Stimulated activated naive CD8-positive, alpha-beta T cell treated with anti-CD3 and anti-CD28 coated beads, Interleukin-15, Interleukin-2, amounts not matched to agents 100 ng/mL and 50 ng/mL, for 24 hours (primary cell): ENCODE measurements around the gene PACRG.

ENCODE experiments used
- H3K27ac Mint-ChIP-seq: one replicate; pipeline ENCODE4 v1.8.0; 2021; ENCODE audit warnings: mild to moderate bottlenecking, mixed read lengths
- H3K27me3 Mint-ChIP-seq: one replicate; pipeline ENCODE4 v1.8.0; 2021; ENCODE audit warnings: mixed read lengths
- H3K36me3 Mint-ChIP-seq: one replicate; pipeline ENCODE4 v1.8.0; 2021; ENCODE audit warnings: low read depth, mixed read lengths
- H3K4me1 Mint-ChIP-seq: one replicate; pipeline ENCODE4 v1.8.0; 2021; ENCODE audit warnings: low read depth, mixed read lengths
- H3K4me3 Mint-ChIP-seq: one replicate; pipeline ENCODE4 v1.8.0; 2021; ENCODE audit warnings: mild to moderate bottlenecking, mixed read lengths
- H3K9me3 Mint-ChIP-seq: one replicate; pipeline ENCODE4 v1.8.0; 2021; ENCODE audit warnings: mixed read lengths

Gene PACRG

DNA sequence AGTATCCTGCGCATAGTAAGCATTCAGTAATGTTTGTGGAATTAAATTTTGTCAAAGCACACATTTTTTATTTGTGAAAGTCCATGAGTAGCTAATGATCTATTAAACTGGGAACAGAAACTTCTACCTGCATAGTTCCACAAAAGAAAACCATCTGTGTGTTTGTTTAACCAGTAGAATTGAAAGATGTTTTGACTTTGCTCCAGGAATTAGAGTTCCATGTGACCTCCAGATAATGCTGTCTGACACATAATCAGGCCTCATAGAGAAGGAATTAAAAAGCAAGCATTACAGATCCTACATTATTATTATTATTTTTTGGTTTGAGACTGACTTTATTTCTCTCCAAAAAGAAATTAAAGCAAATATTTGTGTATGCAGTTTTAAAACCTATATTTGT is 126.5 kb downstream of the PACRG start:
- Mint-ChIP-seq H3K36me3 (no peaks in the 10 kb centered on the region), H3K4me1 (no peaks in the 10 kb centered on the region), H3K27ac (no peak overlapping the region), H3K27me3 (peaks cover 5% of the 10 kb centered on the region), H3K9me3 (peaks cover 4% of the 10 kb centered on the region), H3K4me3 (no peak overlapping the region)

DNA sequence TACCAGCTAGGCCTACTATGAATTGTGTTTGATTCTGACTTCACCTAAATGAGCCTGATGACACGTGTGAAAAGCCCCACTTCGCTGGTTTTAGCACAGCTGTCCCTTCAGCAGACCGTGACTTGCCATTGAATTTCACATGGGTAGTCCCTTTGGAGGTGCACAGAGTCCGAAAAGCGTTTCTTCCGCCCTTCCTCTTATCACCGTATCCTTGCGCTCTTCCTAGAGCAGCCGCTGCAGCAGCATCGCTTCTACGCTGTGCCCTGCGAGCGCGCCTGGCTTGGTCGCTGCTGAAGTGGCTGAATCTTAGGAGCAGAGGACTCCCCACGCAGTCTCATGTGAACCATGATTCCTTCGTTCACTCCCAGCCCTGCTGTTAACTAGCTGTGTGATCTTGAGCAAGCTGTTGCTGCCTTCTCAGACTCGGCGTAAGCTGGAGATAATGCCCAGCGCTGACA is 127.0 kb downstream of the PACRG start:
- no peaks in the 10 kb centered on the region for H3K36me3 Mint-ChIP-seq
- H3K4me1 Mint-ChIP-seq = no peaks in the 10 kb centered on the region
- H3K4me3 Mint-ChIP-seq = no peak overlapping the region
- peaks cover 5% of the 10 kb centered on the region for H3K27me3 Mint-ChIP-seq
- H3K9me3 Mint-ChIP-seq = peaks cover 4% of the 10 kb centered on the region
- H3K27ac Mint-ChIP-seq = no peak overlapping the region

GRCh38 chr6:162856885-162857284 is 129.1 kb downstream of the PACRG start:
- Mint-ChIP-seq H3K4me3 (no peak overlapping the region), H3K27ac (no peak overlapping the region), H3K9me3 (peaks cover 4% of the 10 kb centered on the region), H3K27me3 (peaks cover 5% of the 10 kb centered on the region), H3K4me1 (no peaks in the 10 kb centered on the region), H3K36me3 (no peaks in the 10 kb centered on the region)

GRCh38 chr6:162857326-162857725 is 129.6 kb downstream of the PACRG start:
- no peak overlapping the region for H3K27ac Mint-ChIP-seq
- H3K27me3 Mint-ChIP-seq = peaks cover 5% of the 10 kb centered on the region
- H3K4me1 Mint-ChIP-seq = no peaks in the 10 kb centered on the region
- peaks cover 4% of the 10 kb centered on the region for H3K9me3 Mint-ChIP-seq
- no peak overlapping the region for H3K4me3 Mint-ChIP-seq
- H3K36me3 Mint-ChIP-seq = no peaks in the 10 kb centered on the region

DNA sequence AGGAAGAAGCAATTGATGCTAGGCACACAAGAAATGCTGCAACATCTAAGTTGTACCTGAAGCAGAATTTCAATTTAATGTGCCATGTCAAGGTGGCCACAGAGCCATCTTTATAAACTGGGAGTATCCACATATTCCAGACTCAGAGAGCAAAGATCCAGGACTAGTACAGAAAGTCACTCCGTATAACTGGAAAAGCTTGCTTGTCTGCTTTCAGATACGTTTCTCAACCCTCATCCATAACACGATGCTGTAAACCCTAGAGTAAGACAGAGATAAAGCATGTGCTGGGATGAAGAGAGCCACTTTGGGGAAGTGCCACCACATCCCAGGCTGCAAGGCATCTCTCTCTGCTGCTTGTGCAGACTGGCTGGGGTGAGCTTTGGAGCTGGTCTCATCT is 134.7 kb downstream of the PACRG start:
- H3K9me3 Mint-ChIP-seq = peaks cover 4% of the 10 kb centered on the region
- H3K27me3 Mint-ChIP-seq = peaks cover 5% of the 10 kb centered on the region
- no peak overlapping the region for H3K27ac Mint-ChIP-seq
- H3K4me3 Mint-ChIP-seq = no peak overlapping the region
- no peaks in the 10 kb centered on the region for H3K36me3 Mint-ChIP-seq
- H3K4me1 Mint-ChIP-seq = no peaks in the 10 kb centered on the region

DNA sequence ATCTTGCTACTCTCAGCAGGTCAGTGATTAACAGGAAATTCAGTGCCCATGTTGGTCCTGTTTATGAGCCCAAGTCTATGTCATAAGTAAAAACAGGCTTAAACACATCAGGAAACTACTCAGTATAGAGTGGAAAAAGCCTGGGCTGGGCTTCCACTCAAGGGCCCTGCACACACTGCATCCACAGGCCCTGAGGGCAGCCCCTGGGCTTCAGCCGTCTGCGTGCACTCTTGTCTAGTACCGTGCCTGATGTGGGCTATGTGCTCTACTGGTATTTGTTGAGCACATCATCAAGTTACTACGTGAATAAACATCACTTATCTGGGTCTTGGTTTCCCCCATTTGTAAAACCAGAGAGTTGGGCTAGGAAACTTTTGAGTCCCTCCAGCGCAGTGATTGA is 135.2 kb downstream of the PACRG start:
- no peaks in the 10 kb centered on the region for H3K4me1 Mint-ChIP-seq
- peaks cover 4% of the 10 kb centered on the region for H3K27me3 Mint-ChIP-seq
- H3K27ac Mint-ChIP-seq = no peak overlapping the region
- no peaks in the 10 kb centered on the region for H3K36me3 Mint-ChIP-seq
- no peak overlapping the region for H3K4me3 Mint-ChIP-seq
- H3K9me3 Mint-ChIP-seq = peaks cover 4% of the 10 kb centered on the region

GRCh38 chr6:162863821-162864220 is 136.0 kb downstream of the PACRG start:
- no peaks in the 10 kb centered on the region for H3K27me3 Mint-ChIP-seq
- no peaks in the 10 kb centered on the region for H3K4me1 Mint-ChIP-seq
- H3K9me3 Mint-ChIP-seq = no peaks in the 10 kb centered on the region
- H3K36me3 Mint-ChIP-seq = no peaks in the 10 kb centered on the region
- H3K27ac Mint-ChIP-seq = no peak overlapping the region
- no peak overlapping the region for H3K4me3 Mint-ChIP-seq

GRCh38 chr6:162864911-162865310 is 137.1 kb downstream of the PACRG start:
- H3K36me3 Mint-ChIP-seq = no peaks in the 10 kb centered on the region
- no peak overlapping the region for H3K4me3 Mint-ChIP-seq
- no peaks in the 10 kb centered on the region for H3K9me3 Mint-ChIP-seq
- no peaks in the 10 kb centered on the region for H3K4me1 Mint-ChIP-seq
- H3K27me3 Mint-ChIP-seq = no peaks in the 10 kb centered on the region
- H3K27ac Mint-ChIP-seq = no peak overlapping the region

DNA sequence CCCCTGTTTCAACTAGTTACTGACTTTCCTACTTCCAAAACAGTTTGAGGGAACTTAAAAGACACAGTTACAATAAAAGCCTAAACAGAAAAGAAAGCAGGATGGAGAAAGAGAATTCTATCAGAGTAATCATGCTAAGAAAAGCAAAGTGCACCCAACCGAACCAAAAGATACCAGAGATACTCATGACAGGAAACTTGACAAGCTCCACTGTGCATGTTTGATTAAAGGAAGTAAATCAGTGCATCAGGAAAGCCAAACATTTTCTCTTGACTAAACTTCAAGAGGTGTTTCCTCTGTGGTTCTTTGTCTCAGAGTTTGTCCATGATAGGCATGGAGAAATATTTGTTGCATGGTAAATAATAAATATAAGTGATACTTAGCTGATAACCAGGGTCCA is 138.9 kb downstream of the PACRG start:
- H3K9me3 Mint-ChIP-seq = no peaks in the 10 kb centered on the region
- H3K4me1 Mint-ChIP-seq = no peaks in the 10 kb centered on the region
- no peak overlapping the region for H3K4me3 Mint-ChIP-seq
- H3K27ac Mint-ChIP-seq = no peak overlapping the region
- H3K27me3 Mint-ChIP-seq = no peaks in the 10 kb centered on the region
- H3K36me3 Mint-ChIP-seq = no peaks in the 10 kb centered on the region

DNA sequence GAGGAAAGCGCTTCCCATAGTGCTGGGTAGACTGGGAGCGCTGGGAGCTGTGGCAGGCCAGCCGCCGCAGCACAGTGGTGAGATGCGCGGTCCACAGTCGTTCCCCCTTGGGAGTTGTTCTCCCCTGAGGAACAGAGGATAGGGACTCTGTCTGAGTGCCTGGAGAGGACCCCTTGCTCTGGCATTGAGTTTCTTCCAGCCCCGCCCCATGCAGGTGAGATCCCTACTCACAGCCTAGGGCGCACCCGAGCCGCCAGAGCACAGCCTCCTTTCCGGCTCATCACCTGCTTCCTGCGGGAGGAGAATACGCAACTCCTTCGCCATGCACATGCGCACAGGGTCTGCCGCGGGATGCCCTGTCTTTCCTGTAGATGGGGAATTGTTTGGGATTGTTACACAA is 140.6 kb downstream of the PACRG start:
- no peaks in the 10 kb centered on the region for H3K4me1 Mint-ChIP-seq
- no peaks in the 10 kb centered on the region for H3K36me3 Mint-ChIP-seq
- H3K27ac Mint-ChIP-seq = no peak overlapping the region
- H3K9me3 Mint-ChIP-seq = no peaks in the 10 kb centered on the region
- no peak overlapping the region for H3K4me3 Mint-ChIP-seq
- no peaks in the 10 kb centered on the region for H3K27me3 Mint-ChIP-seq

DNA sequence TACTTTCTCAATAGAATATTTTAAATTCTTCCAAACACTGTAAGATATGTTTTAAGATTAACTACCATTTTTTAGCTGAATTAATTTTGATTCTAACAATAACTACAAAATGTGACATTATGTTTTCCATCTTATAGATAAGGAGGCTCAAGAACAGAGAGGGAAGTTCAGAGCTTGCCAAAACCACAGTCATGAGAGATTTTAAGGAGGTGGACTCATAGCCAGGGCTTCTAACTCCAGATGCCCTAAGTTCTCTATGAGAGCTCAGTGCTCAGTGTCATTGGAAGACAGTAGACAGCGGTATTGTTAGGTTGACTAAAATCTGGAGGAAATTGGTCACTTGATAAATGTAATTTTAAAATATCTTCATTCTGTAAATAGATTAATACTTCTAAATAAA is 144.2 kb downstream of the PACRG start:
- Mint-ChIP-seq H3K27me3 (no peaks in the 10 kb centered on the region), H3K36me3 (no peaks in the 10 kb centered on the region), H3K4me3 (no peak overlapping the region), H3K27ac (no peak overlapping the region), H3K4me1 (no peaks in the 10 kb centered on the region), H3K9me3 (no peaks in the 10 kb centered on the region)

GRCh38 chr6:162873537-162873936 is 145.8 kb downstream of the PACRG start:
- Mint-ChIP-seq H3K4me1 (no peaks in the 10 kb centered on the region), H3K9me3 (no peaks in the 10 kb centered on the region), H3K4me3 (no peak overlapping the region), H3K36me3 (no peaks in the 10 kb centered on the region), H3K27ac (no peak overlapping the region), H3K27me3 (no peaks in the 10 kb centered on the region)

GRCh38 chr6:162875070-162875469 is 147.3 kb downstream of the PACRG start:
- no peak overlapping the region for H3K4me3 Mint-ChIP-seq
- H3K27me3 Mint-ChIP-seq = no peaks in the 10 kb centered on the region
- H3K4me1 Mint-ChIP-seq = no peaks in the 10 kb centered on the region
- no peak overlapping the region for H3K27ac Mint-ChIP-seq
- H3K9me3 Mint-ChIP-seq = no peaks in the 10 kb centered on the region
- H3K36me3 Mint-ChIP-seq = no peaks in the 10 kb centered on the region

DNA sequence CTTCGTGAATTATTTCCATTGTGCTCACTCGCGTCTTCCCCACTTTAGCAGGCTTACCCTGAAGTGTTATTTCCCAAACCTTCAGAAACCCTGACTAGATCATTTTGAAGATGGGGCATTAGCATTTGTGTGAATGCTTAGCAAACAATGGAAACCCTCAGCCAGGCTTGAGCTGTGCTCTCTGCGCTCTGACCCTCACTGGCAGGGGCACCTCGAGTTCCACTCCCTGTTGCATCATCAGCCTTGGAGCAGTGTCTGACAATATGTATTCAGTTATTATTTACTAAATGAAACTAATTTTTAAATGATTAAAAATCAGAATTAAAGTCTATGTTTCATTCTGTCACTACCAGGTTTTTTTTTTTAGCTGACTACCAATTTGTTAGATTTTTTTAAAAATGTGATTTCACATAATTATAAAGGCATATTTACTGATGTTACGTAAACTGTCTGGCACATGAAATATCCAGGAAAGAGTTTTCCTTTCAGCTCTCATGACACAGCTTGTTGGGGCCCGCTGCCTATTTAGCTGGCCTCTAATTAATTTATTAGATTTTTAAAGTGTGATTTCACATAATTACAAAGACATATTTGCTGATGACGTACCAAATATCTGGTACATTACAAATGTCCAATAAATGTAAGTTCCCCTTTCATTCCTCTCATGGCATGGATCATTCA is 155.2 kb downstream of the PACRG start:
- H3K4me1 Mint-ChIP-seq = no peaks in the 10 kb centered on the region
- H3K4me3 Mint-ChIP-seq = no peak overlapping the region
- H3K27ac Mint-ChIP-seq = no peak overlapping the region
- peaks cover 7% of the 10 kb centered on the region for H3K9me3 Mint-ChIP-seq
- H3K36me3 Mint-ChIP-seq = no peaks in the 10 kb centered on the region
- H3K27me3 Mint-ChIP-seq = no peaks in the 10 kb centered on the region

- no peak overlapping the region for H3K27ac Mint-ChIP-seq
- no peaks in the 10 kb centered on the region for H3K36me3 Mint-ChIP-seq
- H3K4me3 Mint-ChIP-seq = no peak overlapping the region
- no peaks in the 10 kb centered on the region for H3K4me1 Mint-ChIP-seq
- H3K27me3 Mint-ChIP-seq = no peaks in the 10 kb centered on the region
- H3K9me3 Mint-ChIP-seq = peaks cover 3% of the 10 kb centered on the region
These were observed 160.4 kb downstream of the PACRG start for GRCh38 chr6:162887981-162888689.

DNA sequence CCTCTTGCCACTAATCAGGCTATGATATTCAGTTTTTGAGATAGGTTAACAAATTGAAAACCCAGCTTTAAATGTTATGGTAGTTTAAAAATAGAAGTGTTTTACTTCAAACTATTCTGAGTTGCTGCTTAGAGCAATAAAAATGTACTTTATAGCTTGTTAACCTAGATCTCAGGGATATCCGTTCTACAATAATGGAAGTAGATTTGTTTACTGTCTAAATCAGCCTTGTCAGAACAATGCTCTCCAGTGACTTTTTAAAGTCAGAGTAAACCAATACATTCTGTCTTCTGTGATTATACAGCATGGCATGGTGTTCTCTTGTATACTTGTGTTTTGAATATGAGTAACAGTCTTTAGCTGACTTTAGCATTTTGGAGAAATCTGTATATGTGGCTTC is 161.5 kb downstream of the PACRG start:
- H3K4me1 Mint-ChIP-seq = no peaks in the 10 kb centered on the region

More for the DNA sequence above, 161.5 kb downstream of the PACRG start:
- H3K4me3 Mint-ChIP-seq = no peak overlapping the region
- H3K27me3 Mint-ChIP-seq = no peaks in the 10 kb centered on the region
- H3K27ac Mint-ChIP-seq = no peak overlapping the region
- H3K36me3 Mint-ChIP-seq = no peaks in the 10 kb centered on the region
- H3K9me3 Mint-ChIP-seq = peaks cover 9% of the 10 kb centered on the region
